GM19035 (cell line): ENCODE data around the gene CST7.
"Not testable (repeated sequence)": the region's sequence is repeated elsewhere in the genome, so short reads cannot be mapped to it uniquely, and the experiment has no call there.

Source experiments
- ATAC-seq: cut with Tn5 transposase; IDR thresholded peaks from one replicate; pipeline ENCODE4 v1.9.1; 2021; ENCODE audit not compliant: unreplicated experiment

The CST7 gene

GRCh38 chr20:24999568-24999967, 50.5 kb downstream of the CST7 start:
- no peak for ATAC-seq

- no peak for ATAC-seq
Measured at GRCh38 chr20:25000268-25000801, 51.3 kb downstream of the CST7 start.

DNA sequence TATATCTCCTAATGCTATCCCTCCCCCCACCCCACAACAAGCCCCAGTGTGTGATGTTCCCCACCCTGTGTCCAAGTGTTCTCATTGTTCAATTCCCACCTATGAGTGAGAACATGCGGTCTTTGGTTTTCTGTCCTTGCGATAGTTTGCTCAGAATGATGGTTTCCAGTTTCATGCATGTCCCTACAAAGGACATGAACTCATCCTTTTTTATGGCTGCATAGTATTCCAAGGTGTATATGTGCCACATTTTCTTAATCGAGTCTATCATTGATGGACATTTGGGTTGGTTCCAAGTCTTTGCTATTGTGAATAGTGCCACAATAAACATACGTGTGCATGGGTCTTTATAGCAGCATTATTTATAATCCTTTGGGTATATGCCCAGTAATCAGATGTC, 52.3 kb downstream of the CST7 start:
- not testable (repeated sequence) for ATAC-seq

GRCh38 chr20:25003002-25003401, 53.9 kb downstream of the CST7 start:
- no peak for ATAC-seq

GRCh38 chr20:25005220-25005619, 56.2 kb downstream of the CST7 start:
- no peak for ATAC-seq

DNA sequence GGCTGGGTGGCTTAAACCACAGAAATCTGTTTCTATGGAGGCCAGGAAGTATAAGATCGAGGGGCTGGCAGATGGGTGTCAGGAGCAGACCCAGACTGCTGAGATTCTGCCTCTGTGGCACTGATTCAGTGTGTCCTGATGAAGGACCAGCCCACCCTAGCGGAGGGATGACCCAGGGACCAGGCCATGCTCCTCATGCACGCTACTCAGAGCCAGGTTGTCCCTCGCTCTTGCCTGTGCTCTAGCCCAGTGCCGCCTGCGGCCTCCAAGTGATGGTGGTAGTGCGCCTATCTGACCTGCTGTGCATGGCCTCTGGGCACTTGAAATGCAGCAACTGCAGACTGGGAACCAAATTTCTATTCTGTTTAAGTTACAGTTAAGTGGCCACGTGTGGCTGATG, 56.6 kb downstream of the CST7 start:
- ATAC-seq, result no peak

- no peak for ATAC-seq
Measured at GRCh38 chr20:25006431-25007167, 57.5 kb downstream of the CST7 start.

- no peak for ATAC-seq
Measured at GRCh38 chr20:25007491-25008305, 58.6 kb downstream of the CST7 start.

DNA sequence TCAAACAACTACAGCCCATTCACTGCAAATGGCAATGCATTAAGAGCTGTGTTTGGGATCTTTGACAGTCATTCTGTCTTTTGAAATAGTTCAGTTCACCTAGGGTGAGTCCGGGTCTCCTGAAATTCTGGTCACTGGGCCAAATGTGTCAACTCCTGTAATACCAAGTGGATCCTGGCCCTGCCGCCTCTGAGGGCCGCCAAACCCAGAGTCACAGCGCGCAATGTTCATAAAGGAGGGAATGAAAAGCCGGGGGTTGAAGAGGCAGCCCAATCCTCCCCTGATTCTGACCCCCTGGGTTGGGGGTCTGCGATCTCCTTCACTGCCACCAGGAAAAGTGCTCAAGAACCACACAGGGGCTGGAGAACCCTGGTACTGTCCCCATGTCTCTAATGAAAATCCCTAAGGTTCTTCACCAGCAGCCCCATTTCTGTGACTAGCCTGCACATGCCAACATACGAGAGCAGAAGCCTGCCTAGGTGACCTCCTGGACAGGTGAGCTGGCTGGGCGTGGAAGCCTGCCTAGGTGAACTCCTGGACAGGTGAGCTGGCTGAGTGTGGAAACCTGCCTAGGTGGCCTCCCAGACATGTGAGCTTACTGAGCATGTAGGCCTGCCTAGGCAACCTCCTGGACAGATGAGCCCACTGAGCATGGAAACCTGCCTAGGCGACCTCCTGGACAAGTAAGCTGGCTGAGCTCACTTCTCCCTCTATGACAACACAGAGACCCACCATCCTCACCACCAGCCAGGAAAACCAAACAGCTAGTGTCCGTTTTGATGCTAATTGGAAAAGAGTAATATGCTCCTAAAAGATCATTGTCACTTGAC, 59.5 kb downstream of the CST7 start:
- no peak for ATAC-seq
